SW 1271 (cell line): ENCODE data around the gene PIK3R4.

ENCODE experiments used
- DNase-seq, 2 experiments: peaks; one replicate each; lab custom pipeline; 2025; lab: John Stamatoyannopoulos, UW

PIK3R4 gene

GRCh38 chr3:130640027-130640426, 106.6 kb downstream of the PIK3R4 start:
- DNase-seq: no peak

- no peak for DNase-seq
Observed at GRCh38 chr3:130636480-130637234, 110.0 kb downstream of the PIK3R4 start.

GRCh38 chr3:130635978-130636377, 110.7 kb downstream of the PIK3R4 start:
- no peak for DNase-seq

GRCh38 chr3:130635285-130635684, 111.3 kb downstream of the PIK3R4 start:
- no peak for DNase-seq
